HFFc6 (cell line): Measurements from ENCODE around the gene KIR3DL3. TPM values are rescaled to one million over a fixed set of nuclear protein-coding genes. Genes with fewer than 3 reads are reported as not detected.
"Not testable (repeated sequence)": the region's sequence is repeated elsewhere in the genome, so short reads cannot be mapped to it uniquely, and the experiment has no call there.

Experiments
- DNase-seq: peaks from one replicate; pipeline ENCODE4 v3.0.0-alpha.2; 2018
- H3K27ac Mint-ChIP-seq: 2 replicates; pipeline ENCODE4 v1.8.0; 2020; ENCODE audit warnings: mild to moderate bottlenecking, mixed read lengths
- H3K27me3 Mint-ChIP-seq: 2 replicates; pipeline ENCODE4 v1.8.0; 2021; ENCODE audit warnings: mild to moderate bottlenecking, moderate library complexity, mixed read lengths; ENCODE audit not compliant: insufficient read depth
- H3K36me3 Mint-ChIP-seq: 2 replicates; pipeline ENCODE4 v1.8.0; 2021; ENCODE audit warnings: low read depth, mixed read lengths
- H3K4me1 Mint-ChIP-seq: 2 replicates; pipeline ENCODE4 v1.8.0; 2020; ENCODE audit warnings: low read depth, mixed read lengths
- H3K4me3 Mint-ChIP-seq: 2 replicates; pipeline ENCODE4 v1.8.0; 2020; ENCODE audit warnings: mild to moderate bottlenecking, moderate library complexity, mixed read lengths
- H3K9me3 Mint-ChIP-seq: 2 replicates; pipeline ENCODE4 v1.8.0; 2020; ENCODE audit warnings: mild to moderate bottlenecking, mixed read lengths
- total RNA-seq, 6 experiments: library from RNA; stranded (reverse); fragmentation: NEBNext Ultra II Directional; extraction: Animal tissue kit (Norgen Biotek cat#: 25700); gene quantifications; 2 replicates in 1 of 6; 3 replicates in 5 of 6; pipeline ENCODE4 v1.2.3, GENCODE V29; 2021
- TF ChIP-seq, protein P1 (sequence below): fragments of 200-600 bp; sonication (generic); IDR thresholded peaks from 2 replicates; pipeline ENCODE4 v1.5.0; 2021; ENCODE audit warnings: antibody characterized with exemption, mild to moderate bottlenecking

The KIR3DL3 gene
- total RNA-seq, 6 experiments from 2014 or later: not detected

DNA sequence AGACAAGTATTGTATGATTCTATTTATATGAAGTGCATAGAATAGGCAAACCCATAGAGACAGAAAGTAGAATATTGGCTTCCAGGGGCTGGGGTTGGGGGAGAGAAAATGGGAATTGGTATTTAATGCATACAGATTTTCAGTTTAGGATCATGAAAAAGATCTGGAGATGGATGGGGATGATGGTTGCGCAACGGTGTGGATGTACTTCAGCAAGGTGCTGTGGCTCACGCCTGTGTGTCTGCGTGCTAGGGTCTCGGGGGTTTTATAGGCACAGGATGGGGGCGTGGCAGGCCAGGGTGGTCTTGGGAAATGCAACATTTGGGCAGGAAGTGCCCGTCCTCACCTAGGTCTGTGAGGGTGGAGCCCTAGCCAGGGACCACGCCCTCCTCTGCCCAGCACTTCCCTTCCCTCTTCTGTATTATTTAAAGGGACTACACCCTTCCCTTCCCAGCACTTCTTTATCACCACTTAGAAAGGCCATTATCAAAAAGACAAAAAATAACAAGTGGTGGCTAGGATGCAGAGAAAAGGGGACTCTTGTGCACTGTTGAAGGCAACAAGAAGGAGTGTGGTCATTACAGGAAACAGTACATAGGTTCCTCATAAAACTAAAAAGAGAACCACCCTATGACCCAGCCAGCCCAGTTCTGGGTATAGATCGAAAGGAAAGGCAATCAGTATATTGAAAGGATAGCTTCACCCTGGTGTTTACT is 32.5 kb upstream of the KIR3DL3 start:
- H3K9me3 Mint-ChIP-seq: peaks cover 25% of the 10 kb centered on the region
- TF ChIP-seq, protein P1, sequence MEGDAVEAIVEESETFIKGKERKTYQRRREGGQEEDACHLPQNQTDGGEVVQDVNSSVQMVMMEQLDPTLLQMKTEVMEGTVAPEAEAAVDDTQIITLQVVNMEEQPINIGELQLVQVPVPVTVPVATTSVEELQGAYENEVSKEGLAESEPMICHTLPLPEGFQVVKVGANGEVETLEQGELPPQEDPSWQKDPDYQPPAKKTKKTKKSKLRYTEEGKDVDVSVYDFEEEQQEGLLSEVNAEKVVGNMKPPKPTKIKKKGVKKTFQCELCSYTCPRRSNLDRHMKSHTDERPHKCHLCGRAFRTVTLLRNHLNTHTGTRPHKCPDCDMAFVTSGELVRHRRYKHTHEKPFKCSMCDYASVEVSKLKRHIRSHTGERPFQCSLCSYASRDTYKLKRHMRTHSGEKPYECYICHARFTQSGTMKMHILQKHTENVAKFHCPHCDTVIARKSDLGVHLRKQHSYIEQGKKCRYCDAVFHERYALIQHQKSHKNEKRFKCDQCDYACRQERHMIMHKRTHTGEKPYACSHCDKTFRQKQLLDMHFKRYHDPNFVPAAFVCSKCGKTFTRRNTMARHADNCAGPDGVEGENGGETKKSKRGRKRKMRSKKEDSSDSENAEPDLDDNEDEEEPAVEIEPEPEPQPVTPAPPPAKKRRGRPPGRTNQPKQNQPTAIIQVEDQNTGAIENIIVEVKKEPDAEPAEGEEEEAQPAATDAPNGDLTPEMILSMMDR: no peak
- no peak for DNase-seq
- no peak overlapping the region for H3K4me3 Mint-ChIP-seq
- H3K27ac Mint-ChIP-seq: no peak overlapping the region
- H3K27me3 Mint-ChIP-seq: no peaks in the 10 kb centered on the region; the same call in 1 of the 2 replicates
- no peaks in the 10 kb centered on the region for H3K4me1 Mint-ChIP-seq
- H3K36me3 Mint-ChIP-seq: no peaks in the 10 kb centered on the region

DNA sequence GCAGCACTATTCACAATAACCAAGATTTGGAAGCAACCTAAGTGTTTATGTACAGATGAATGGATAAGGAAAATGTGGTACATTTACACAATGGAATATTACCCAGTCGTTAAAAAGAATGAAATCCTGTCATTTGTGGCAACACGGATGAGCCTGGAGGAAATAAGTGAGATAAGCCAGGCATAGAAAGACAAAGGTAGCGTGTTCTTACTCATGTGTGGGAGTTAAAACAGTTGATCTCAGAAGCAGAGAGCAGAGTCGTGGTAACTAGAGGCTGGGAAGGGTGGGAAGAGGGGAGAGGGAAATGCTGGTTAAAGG is 32.0 kb upstream of the KIR3DL3 start:
- TF ChIP-seq, protein P1: no peak
- Mint-ChIP-seq H3K4me3 (no peak overlapping the region), H3K27ac (no peak overlapping the region), H3K9me3 (peaks cover 27% of the 10 kb centered on the region), H3K4me1 (no peaks in the 10 kb centered on the region), H3K27me3 (no peaks in the 10 kb centered on the region; the same call in 1 of the 2 replicates), H3K36me3 (no peaks in the 10 kb centered on the region)
- no peak for DNase-seq

DNA sequence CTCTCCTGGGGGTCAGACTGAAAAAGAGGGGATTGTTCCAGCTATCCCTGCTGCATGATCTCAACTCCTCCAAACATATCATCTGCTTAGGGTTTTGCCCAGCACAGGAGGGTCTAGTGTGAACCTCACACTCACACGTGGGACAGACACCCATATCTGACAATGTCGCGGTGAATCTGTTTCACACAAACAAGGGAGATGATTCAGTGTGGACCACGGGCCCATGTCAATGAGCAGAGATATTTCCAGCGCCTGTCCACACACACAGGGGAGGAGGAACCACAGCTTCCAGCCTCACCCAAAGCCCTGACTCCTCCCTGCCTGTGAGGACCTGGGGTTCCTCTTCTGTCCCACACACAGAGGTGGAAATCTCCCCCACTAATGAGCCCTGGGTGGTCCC is 29.6 kb upstream of the KIR3DL3 start:
- Mint-ChIP-seq H3K9me3 (peaks cover 43% of the 10 kb centered on the region), H3K36me3 (no peaks in the 10 kb centered on the region; the same call in 1 of the 2 replicates), H3K27ac (no peak overlapping the region), H3K4me1 (no peaks in the 10 kb centered on the region), H3K4me3 (no peak overlapping the region), H3K27me3 (peaks cover 6% of the 10 kb centered on the region)
- no peak for DNase-seq
- TF ChIP-seq, protein P1: no peak

DNA sequence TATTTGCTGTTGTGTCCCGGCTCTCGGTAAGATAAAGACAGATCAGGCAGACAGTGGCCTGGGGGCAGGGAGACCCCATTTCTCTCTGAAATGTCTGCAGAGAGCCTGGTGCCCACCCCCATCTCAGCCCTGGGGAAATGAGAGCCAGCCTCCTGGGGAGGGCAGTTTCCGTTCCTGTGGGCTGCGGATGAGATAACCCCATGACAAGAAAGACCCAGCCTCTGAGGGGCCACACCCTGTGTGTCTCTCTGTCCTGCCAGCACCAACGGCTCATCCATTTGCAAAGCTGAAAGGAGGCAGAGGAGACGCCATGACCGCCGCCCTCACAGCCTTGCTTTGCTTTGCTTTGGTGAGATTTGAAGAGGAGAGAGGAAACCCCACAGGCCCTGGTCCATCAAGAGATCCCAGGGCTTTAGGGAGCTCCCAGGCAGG is 28.1 kb upstream of the KIR3DL3 start:
- Mint-ChIP-seq H3K4me1 (no peaks in the 10 kb centered on the region), H3K27ac (no peak overlapping the region), H3K4me3 (no peak overlapping the region), H3K36me3 (no peaks in the 10 kb centered on the region; the same call in 1 of the 2 replicates), H3K27me3 (peaks cover 6% of the 10 kb centered on the region), H3K9me3 (peaks cover 56% of the 10 kb centered on the region)
- DNase-seq: no peak
- TF ChIP-seq, protein P1: no peak

DNA sequence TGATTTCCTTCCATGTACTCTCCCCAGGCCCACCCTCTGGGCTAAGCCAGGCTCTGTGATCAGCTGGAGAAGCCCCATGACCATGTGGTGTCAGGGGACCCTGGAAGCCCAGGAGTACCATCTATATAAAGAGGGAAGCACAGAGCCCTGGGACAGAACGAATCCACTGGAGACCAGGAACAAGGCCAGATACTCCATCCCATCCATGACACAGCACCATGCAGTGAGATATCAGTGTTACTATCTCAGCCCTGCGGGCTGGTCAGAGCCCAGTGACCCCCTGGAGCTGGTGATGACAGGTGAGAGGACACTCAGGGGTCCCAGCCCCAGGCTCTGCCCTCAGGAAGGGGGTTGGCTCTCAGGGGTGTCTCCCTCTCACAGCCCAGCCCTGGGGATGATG is 27.5 kb upstream of the KIR3DL3 start:
- DNase-seq: no peak
- Mint-ChIP-seq H3K4me3 (no peak overlapping the region), H3K36me3 (no peaks in the 10 kb centered on the region; the same call in 1 of the 2 replicates), H3K27me3 (peaks cover 6% of the 10 kb centered on the region), H3K9me3 (peaks cover 56% of the 10 kb centered on the region), H3K4me1 (no peaks in the 10 kb centered on the region), H3K27ac (no peak overlapping the region)
- TF ChIP-seq, protein P1: no peak

DNA sequence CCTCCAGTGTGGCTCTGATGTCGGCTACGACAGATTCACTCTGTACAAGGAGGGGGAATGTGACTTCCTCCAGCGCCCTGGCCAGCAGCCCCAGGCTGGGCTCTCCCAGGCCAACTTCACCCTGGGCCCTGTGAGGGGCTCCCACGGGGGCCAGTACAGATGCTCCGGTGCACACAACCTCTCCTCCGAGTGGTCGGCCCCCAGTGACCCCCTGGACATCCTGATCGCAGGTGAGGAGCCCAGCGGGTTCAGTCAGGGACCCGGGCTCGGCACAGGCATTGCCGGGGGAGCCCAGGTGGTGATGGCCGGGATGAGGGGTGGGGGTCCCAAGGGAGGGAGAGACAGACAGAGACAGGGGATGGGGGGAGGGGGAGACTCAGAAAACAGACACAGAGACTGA is 26.5 kb upstream of the KIR3DL3 start:
- not testable (repeated sequence) for H3K36me3 Mint-ChIP-seq, H3K27ac Mint-ChIP-seq, H3K4me3 Mint-ChIP-seq, DNase-seq, H3K27me3 Mint-ChIP-seq, H3K4me1 Mint-ChIP-seq
- peaks cover 58% of the 10 kb centered on the region for H3K9me3 Mint-ChIP-seq
